GM23338 (cell line): ENCODE results near the gene SIK2.

ENCODE experiments used
- EZH2phosphoT487 ChIP-seq: fragments of 200-600 bp; sonication (generic); IDR thresholded peaks from one replicate; pipeline ENCODE4 v1.8.1; 2018; ENCODE audit warnings: antibody characterized with exemption; ENCODE audit not compliant: unreplicated experiment
- TF ChIP-seq, protein P1 (sequence below), 2 experiments: fragments of 200-600 bp in 1 of 2; sonication (generic) in 1 of 2; conservative IDR thresholded peaks; 2 replicates each; pipeline versions ENCODE4 v1.5.1 to v1.6.1; 2016 to 2017; ENCODE audit warnings: antibody characterized with exemption in 2 of 2, low read depth in 2 of 2, mild to moderate bottlenecking in 2 of 2, moderate library complexity in 1 of 2

GRCh38 chr11:111554532-111554931, 47.7 kb upstream of the SIK2 start:
- TF ChIP-seq, protein P1, sequence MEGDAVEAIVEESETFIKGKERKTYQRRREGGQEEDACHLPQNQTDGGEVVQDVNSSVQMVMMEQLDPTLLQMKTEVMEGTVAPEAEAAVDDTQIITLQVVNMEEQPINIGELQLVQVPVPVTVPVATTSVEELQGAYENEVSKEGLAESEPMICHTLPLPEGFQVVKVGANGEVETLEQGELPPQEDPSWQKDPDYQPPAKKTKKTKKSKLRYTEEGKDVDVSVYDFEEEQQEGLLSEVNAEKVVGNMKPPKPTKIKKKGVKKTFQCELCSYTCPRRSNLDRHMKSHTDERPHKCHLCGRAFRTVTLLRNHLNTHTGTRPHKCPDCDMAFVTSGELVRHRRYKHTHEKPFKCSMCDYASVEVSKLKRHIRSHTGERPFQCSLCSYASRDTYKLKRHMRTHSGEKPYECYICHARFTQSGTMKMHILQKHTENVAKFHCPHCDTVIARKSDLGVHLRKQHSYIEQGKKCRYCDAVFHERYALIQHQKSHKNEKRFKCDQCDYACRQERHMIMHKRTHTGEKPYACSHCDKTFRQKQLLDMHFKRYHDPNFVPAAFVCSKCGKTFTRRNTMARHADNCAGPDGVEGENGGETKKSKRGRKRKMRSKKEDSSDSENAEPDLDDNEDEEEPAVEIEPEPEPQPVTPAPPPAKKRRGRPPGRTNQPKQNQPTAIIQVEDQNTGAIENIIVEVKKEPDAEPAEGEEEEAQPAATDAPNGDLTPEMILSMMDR (conservative IDR thresholded peaks at IDR 0.05; ENCODE audit: low read depth in 2 of 2), result no peak
- no peak for TF ChIP-seq EZH2phosphoT487
